Caco-2 (cell line): ENCODE results near the gene IFIH1. TPM values are rescaled to one million over a fixed set of nuclear protein-coding genes. Genes with fewer than 3 reads are reported as not detected.

ENCODE experiments used
- BruUV-seq: library from RNA; stranded (reverse); fragments of 400-500 nt; replicated peaks from 2 replicates; lab custom pipeline; 2021; lab: Mats Ljungman, UMichigan
- CTCF ChIA-PET: fragments of 300-600 bp; sonication (Branson Sonifier 250); formaldehyde crosslinking; loops from one replicate; lab custom pipeline; 2022; ENCODE audit warnings: antibody characterized with exemption; lab: Charles Lee
- POLR2A ChIA-PET: fragments of 300-600 bp; sonication (Branson Sonifier 250); formaldehyde crosslinking; loops from one replicate; lab custom pipeline; 2022; ENCODE audit warnings: antibody characterized with exemption; lab: Charles Lee
- DNase-seq, 2 experiments: peaks; one replicate each; pipeline versions ENCODE4 v3.0.0 to v3.0.0-alpha.2; 2020 to 2022
- H3K27me3 ChIP-seq: replicated peaks from 2 replicates; pipeline ENCODE4 v1.6.0; 2011; ENCODE audit warnings: low read length; ENCODE audit not compliant: control insufficient read depth, insufficient read depth
- H3K36me3 ChIP-seq: 2 replicates; pipeline ENCODE4 v1.5.1; 2011; ENCODE audit warnings: low read length; ENCODE audit not compliant: control insufficient read depth, insufficient read depth
- H3K4me1 ChIP-seq: fragments of 250-450 bp; sonication (Bioruptor Pico); 2 replicates; pipeline ENCODE4 v1.5.1; 2020; ENCODE audit warnings: mild to moderate bottlenecking
- H3K4me3 ChIP-seq: 2 replicates; pipeline ENCODE4 v1.5.1; 2011; ENCODE audit warnings: low read depth, mild to moderate bottlenecking, control low read depth, low read length
- H3K9me3 ChIP-seq: fragments of 250-450 bp; sonication (Bioruptor Pico); 2 replicates; pipeline ENCODE4 v1.5.1; 2020; ENCODE audit warnings: mild to moderate bottlenecking, moderate library complexity
- H3K27ac Mint-ChIP-seq: one replicate; pipeline ENCODE4 v1.8.0; 2022; ENCODE audit warnings: mixed read lengths; ENCODE audit not compliant: unreplicated experiment
- H3K27me3 Mint-ChIP-seq: one replicate; pipeline ENCODE4 v1.8.0; 2022; ENCODE audit warnings: mixed read lengths; ENCODE audit not compliant: insufficient read depth, unreplicated experiment
- H3K36me3 Mint-ChIP-seq: one replicate; pipeline ENCODE4 v1.8.0; 2022; ENCODE audit warnings: mild to moderate bottlenecking, mixed read lengths; ENCODE audit not compliant: insufficient read depth, unreplicated experiment
- H3K4me1 Mint-ChIP-seq: one replicate; pipeline ENCODE4 v1.8.0; 2022; ENCODE audit warnings: low read depth, mixed read lengths; ENCODE audit not compliant: unreplicated experiment
- H3K4me3 Mint-ChIP-seq: one replicate; pipeline ENCODE4 v1.8.0; 2022; ENCODE audit warnings: mild to moderate bottlenecking, moderate library complexity, mixed read lengths; ENCODE audit not compliant: unreplicated experiment
- H3K9me3 Mint-ChIP-seq: one replicate; pipeline ENCODE4 v1.8.0; 2022; ENCODE audit warnings: mixed read lengths; ENCODE audit not compliant: unreplicated experiment
- intact Hi-C: fragments of 100-400 bp; cut with micrococcal nuclease; formaldehyde crosslinking; loops from one replicate; pipeline ENCODE4 v1.10.0; 2022; ENCODE audit not compliant: unreplicated experiment
- total RNA-seq: library from RNA; stranded (reverse); gene quantifications from 2 replicates; pipeline ENCODE4 v1.2.3, GENCODE V29; 2022
- TF ChIP-seq, protein P1 (sequence below), 2 experiments: fragments of 200-600 bp in 1 of 2; IDR thresholded peaks; 1 replicate in 1 of 2; 2 replicates in 1 of 2; pipeline versions ENCODE4 v1.5.1 to v1.8.0; 2011 to 2022; ENCODE audit warnings: antibody characterized with exemption in 1 of 2, control low read depth in 1 of 2, inconsistent platforms in 1 of 2, low read depth in 1 of 2, low read length in 1 of 2, mild to moderate bottlenecking in 1 of 2, moderate library complexity in 1 of 2; ENCODE audit not compliant: insufficient read depth in 1 of 2, severe bottlenecking in 1 of 2, unreplicated experiment in 1 of 2

IFIH1 gene
- total RNA-seq, 1 experiment from 2014 or later: 3.4 TPM

DNA sequence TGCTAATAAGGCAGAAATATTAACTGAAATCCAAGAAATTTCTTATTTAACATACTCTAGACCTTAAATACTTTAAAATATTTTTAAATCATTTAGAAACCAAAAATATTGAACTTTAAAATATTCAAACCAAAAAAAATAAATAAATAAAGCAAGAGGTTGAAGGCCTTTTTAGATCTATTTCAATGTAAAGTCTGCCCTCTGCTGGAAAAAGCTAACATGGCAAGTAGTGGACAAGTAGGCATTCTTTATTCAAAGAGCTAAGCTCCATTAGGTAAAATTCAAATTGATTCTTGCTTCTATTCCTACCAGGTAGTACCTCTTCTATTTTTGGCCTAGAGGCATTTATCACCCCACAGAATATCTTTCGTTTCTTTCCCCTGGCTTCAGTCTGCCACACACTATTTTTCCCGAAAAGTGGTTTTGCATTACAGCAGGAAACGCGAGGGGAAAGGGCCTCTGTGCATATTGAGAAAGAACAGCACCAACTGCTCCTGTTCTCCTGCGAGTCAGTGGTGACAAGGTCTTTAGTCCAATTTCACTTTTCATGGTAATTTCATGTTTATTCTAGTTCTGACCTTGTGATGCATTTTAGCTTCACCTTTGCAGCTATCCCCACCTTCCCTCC, 20.4 kb downstream of the IFIH1 start:
- peak; percentile 58 to 80 for DNase-seq
- Mint-ChIP-seq H3K9me3 (no peaks in the 10 kb centered on the region), H3K27me3 (no peaks in the 10 kb centered on the region), H3K4me3 (no peak overlapping the region), H3K27ac (no peak overlapping the region), H3K36me3 (no peaks in the 10 kb centered on the region), H3K4me1 (no peaks in the 10 kb centered on the region)
- intact Hi-C loops: loop anchor here (1.0 kb wide), 2 partner anchors 77 to 145 kb away; no protein-coding TSS in a partner anchor
- no peaks in the 10 kb centered on the region for H3K36me3 ChIP-seq
- CTCF ChIA-PET: interaction anchor here (0.6 to 3.0 kb wide), 17 partner anchors 10 to 285 kb away, joined by 3 to 43 read pairs (median 3); partner anchors contain the start of genes GCA, GCG and IFIH1
- TF ChIP-seq, protein P1, sequence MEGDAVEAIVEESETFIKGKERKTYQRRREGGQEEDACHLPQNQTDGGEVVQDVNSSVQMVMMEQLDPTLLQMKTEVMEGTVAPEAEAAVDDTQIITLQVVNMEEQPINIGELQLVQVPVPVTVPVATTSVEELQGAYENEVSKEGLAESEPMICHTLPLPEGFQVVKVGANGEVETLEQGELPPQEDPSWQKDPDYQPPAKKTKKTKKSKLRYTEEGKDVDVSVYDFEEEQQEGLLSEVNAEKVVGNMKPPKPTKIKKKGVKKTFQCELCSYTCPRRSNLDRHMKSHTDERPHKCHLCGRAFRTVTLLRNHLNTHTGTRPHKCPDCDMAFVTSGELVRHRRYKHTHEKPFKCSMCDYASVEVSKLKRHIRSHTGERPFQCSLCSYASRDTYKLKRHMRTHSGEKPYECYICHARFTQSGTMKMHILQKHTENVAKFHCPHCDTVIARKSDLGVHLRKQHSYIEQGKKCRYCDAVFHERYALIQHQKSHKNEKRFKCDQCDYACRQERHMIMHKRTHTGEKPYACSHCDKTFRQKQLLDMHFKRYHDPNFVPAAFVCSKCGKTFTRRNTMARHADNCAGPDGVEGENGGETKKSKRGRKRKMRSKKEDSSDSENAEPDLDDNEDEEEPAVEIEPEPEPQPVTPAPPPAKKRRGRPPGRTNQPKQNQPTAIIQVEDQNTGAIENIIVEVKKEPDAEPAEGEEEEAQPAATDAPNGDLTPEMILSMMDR (IDR thresholded peaks at IDR 0.05; ENCODE audit: insufficient read depth in 1 of 2, low read depth in 1 of 2, low read length in 1 of 2, severe bottlenecking in 1 of 2, unreplicated experiment in 1 of 2): peak; percentile 75
- H3K27me3 ChIP-seq: no peaks in the 10 kb centered on the region
- no peaks in the 10 kb centered on the region for H3K4me1 ChIP-seq
- no peak overlapping the region for H3K4me3 ChIP-seq
- no TSS peak for BruUV-seq
- no peaks in the 10 kb centered on the region for H3K9me3 ChIP-seq
- POLR2A ChIA-PET: no interaction called here

DNA sequence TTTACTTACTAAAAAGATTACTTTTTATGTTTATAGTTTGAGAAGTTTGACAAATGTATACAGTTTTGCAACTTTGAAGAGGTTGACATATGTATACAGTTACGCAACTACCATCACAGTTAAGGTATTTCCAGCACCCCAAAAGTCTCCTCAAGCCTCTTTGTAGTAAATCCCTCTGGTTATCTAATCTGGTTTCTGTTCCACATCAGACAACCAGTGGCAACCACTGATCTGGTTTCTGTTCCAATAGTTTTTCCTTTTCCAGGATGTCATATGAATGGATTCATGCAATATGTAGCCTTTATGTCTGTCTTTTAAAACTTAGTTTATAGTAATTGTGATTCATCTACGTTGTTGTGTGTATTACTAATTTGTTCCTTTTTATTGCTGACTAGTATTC, 23.5 kb downstream of the IFIH1 start:
- no peaks in the 10 kb centered on the region for H3K36me3 ChIP-seq
- Mint-ChIP-seq H3K27ac (no peak overlapping the region), H3K27me3 (no peaks in the 10 kb centered on the region), H3K4me1 (no peaks in the 10 kb centered on the region), H3K4me3 (no peak overlapping the region), H3K36me3 (no peaks in the 10 kb centered on the region), H3K9me3 (no peaks in the 10 kb centered on the region)
- no TSS peak for BruUV-seq
- no peak for DNase-seq
- ChIA-PET CTCF (no interaction called here), POLR2A (no interaction called here)
- H3K4me1 ChIP-seq: no peaks in the 10 kb centered on the region
- intact Hi-C loops: no loop called here
- H3K9me3 ChIP-seq: no peaks in the 10 kb centered on the region
- TF ChIP-seq, protein P1 (IDR thresholded peaks at IDR 0.05; ENCODE audit: insufficient read depth in 1 of 2, low read depth in 1 of 2, low read length in 1 of 2, severe bottlenecking in 1 of 2, unreplicated experiment in 1 of 2): no peak
- H3K4me3 ChIP-seq: no peak overlapping the region
- H3K27me3 ChIP-seq: no peaks in the 10 kb centered on the region

DNA sequence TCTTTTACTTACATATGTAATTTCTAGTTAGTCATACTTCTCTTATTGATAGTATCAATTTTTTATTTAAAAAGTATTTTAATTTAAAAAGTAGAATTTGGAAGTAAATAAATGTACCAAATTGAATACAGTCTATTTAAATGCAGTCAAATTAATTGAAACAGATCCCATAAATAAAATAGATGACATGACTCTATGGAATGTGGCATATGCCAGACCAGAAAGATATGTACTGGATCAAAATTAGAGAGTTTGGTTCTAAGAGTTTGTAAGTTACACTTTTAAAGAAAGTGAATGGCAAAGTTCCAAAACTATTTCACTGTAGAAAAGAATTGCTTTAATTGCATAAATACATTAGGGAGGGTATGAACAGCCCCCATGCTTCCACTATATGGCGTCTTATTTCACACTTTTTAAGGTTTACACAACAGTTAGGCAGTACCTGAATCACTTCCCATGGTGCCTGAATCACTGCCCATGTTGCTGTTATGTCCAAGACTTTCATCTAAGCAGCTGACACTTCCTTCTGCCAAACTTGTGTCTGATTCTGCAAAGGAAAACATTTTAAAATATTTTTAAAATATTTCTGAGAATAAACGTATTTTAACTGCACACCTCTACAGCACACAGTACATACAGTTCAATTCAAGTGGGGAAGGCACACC, 25.2 kb downstream of the IFIH1 start:
- Mint-ChIP-seq H3K4me3 (no peak overlapping the region), H3K27ac (no peak overlapping the region), H3K4me1 (no peaks in the 10 kb centered on the region), H3K36me3 (no peaks in the 10 kb centered on the region), H3K9me3 (no peaks in the 10 kb centered on the region), H3K27me3 (no peaks in the 10 kb centered on the region)
- ChIA-PET CTCF (no interaction called here), POLR2A (no interaction called here)
- Histone ChIP-seq H3K4me1 (no peaks in the 10 kb centered on the region), H3K4me3 (no peak overlapping the region), H3K9me3 (no peaks in the 10 kb centered on the region), H3K36me3 (no peaks in the 10 kb centered on the region), H3K27me3 (no peaks in the 10 kb centered on the region)
- DNase-seq: no peak
- intact Hi-C loops: no loop called here
- TF ChIP-seq, protein P1 (IDR thresholded peaks at IDR 0.05; ENCODE audit: insufficient read depth in 1 of 2, low read depth in 1 of 2, low read length in 1 of 2, severe bottlenecking in 1 of 2, unreplicated experiment in 1 of 2): no peak
- BruUV-seq: no TSS peak
